ENCODE results near the gene FGFR2. TPM values are rescaled to one million over a fixed set of nuclear protein-coding genes. Genes with fewer than 3 reads are reported as not detected.

Gene FGFR2
- total RNA-seq, 2 experiments from 2014 or later: not detected

DNA sequence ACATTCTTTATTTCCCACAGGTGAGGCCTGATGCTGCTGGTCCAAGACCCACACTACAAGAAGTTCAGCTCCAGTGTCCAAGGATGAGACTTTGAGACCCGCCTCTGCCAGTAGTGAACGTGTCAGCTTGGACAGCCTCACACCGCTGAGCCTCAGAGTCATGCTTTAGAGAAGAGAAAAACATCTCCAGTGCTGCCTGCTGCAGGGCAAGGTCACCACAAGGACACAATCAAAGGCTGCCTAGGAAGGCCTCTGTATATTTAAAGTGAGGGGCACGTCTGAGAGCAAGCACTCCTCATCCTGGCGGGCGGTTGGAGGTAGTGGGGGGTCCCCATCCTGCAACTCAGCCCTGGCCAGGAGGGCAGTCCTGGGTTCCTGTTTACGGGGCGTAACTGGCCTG is 19.3 kb downstream of the FGFR2 start:
- no peak overlapping the region for H3K27ac Mint-ChIP-seq
- no peaks in the 10 kb centered on the region for H3K27me3 Mint-ChIP-seq
- no peak overlapping the region for H3K4me3 Mint-ChIP-seq
- ATAC-seq (no peak), DNase-seq (no peak)
- H3K4me1 Mint-ChIP-seq (ENCODE audit: low read depth): no peaks in the 10 kb centered on the region
- ChIA-PET CTCF (no interaction called here), POLR2A (no interaction called here)
- TF ChIP-seq, protein P1, sequence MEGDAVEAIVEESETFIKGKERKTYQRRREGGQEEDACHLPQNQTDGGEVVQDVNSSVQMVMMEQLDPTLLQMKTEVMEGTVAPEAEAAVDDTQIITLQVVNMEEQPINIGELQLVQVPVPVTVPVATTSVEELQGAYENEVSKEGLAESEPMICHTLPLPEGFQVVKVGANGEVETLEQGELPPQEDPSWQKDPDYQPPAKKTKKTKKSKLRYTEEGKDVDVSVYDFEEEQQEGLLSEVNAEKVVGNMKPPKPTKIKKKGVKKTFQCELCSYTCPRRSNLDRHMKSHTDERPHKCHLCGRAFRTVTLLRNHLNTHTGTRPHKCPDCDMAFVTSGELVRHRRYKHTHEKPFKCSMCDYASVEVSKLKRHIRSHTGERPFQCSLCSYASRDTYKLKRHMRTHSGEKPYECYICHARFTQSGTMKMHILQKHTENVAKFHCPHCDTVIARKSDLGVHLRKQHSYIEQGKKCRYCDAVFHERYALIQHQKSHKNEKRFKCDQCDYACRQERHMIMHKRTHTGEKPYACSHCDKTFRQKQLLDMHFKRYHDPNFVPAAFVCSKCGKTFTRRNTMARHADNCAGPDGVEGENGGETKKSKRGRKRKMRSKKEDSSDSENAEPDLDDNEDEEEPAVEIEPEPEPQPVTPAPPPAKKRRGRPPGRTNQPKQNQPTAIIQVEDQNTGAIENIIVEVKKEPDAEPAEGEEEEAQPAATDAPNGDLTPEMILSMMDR (IDR thresholded peaks at IDR 0.05): no peak
- no peaks in the 10 kb centered on the region for H3K9me3 Mint-ChIP-seq
- H3K36me3 Mint-ChIP-seq (ENCODE audit: low read depth): no peaks in the 10 kb centered on the region
- intact Hi-C loops (cut with micrococcal nuclease): no loop called here

GRCh38 chr10:121578298-121578697 is 19.9 kb downstream of the FGFR2 start:
- no peak for ATAC-seq

DNA sequence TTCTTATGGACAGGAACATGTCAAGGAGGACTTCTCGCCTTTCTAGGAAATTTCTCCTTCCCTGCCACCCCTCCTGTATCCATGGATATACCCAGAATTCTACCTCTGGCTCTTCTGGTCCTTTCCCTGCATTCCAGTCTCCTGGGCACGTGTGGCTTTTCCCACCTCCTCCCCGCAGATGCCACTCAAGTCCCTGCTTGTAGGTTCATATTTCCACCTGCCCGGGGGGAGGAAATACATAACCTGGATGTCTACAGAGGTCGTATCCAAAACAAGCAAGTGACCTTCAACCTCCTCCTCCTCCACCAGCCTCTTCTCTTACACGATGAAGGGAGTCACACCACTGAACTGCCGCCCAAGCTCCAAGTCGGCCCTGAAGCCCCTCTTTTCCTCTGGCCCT is 20.7 kb downstream of the FGFR2 start:
- ATAC-seq (no peak), DNase-seq (no peak)
- TF ChIP-seq, protein P1 (IDR thresholded peaks at IDR 0.05): no peak
- H3K9me3 Mint-ChIP-seq: no peaks in the 10 kb centered on the region
- CTCF ChIA-PET: no interaction called here
- no peak overlapping the region for H3K27ac Mint-ChIP-seq
- H3K27me3 Mint-ChIP-seq: no peaks in the 10 kb centered on the region
- POLR2A ChIA-PET: no interaction called here
- H3K4me3 Mint-ChIP-seq: no peak overlapping the region
- no peaks in the 10 kb centered on the region for H3K36me3 Mint-ChIP-seq (ENCODE audit: low read depth)
- no peaks in the 10 kb centered on the region for H3K4me1 Mint-ChIP-seq (ENCODE audit: low read depth)
- intact Hi-C loops (cut with micrococcal nuclease): no loop called here

More at GRCh38 chr10:121578298-121578697, 19.9 kb downstream of the FGFR2 start:
- intact Hi-C loops (cut with micrococcal nuclease): no loop called here
- no peaks in the 10 kb centered on the region for H3K36me3 Mint-ChIP-seq (ENCODE audit: low read depth)
- TF ChIP-seq, protein P1 (IDR thresholded peaks at IDR 0.05): no peak
- DNase-seq: no peak
- no peaks in the 10 kb centered on the region for H3K27me3 Mint-ChIP-seq
- no peaks in the 10 kb centered on the region for H3K9me3 Mint-ChIP-seq
- no peaks in the 10 kb centered on the region for H3K4me1 Mint-ChIP-seq (ENCODE audit: low read depth)
- POLR2A ChIA-PET: no interaction called here
- no peak overlapping the region for H3K4me3 Mint-ChIP-seq
- CTCF ChIA-PET: no interaction called here
- no peak overlapping the region for H3K27ac Mint-ChIP-seq

- Mint-ChIP-seq H3K27me3 (no peaks in the 10 kb centered on the region), H3K4me3 (no peak overlapping the region), H3K27ac (no peak overlapping the region), H3K36me3 (ENCODE audit: low read depth) (no peaks in the 10 kb centered on the region), H3K9me3 (no peaks in the 10 kb centered on the region), H3K4me1 (ENCODE audit: low read depth) (no peaks in the 10 kb centered on the region)
- TF ChIP-seq, protein P1 (IDR thresholded peaks at IDR 0.05): no peak
- DNase-seq (no peak), ATAC-seq (no peak)
- intact Hi-C loops (cut with micrococcal nuclease): no loop called here
- ChIA-PET CTCF (no interaction called here), POLR2A (no interaction called here)
These were observed 22.1 kb downstream of the FGFR2 start for GRCh38 chr10:121576139-121576538.

GRCh38 chr10:121574519-121575166 is 23.6 kb downstream of the FGFR2 start:
- no peak for DNase-seq
- no peaks in the 10 kb centered on the region for H3K4me1 Mint-ChIP-seq (ENCODE audit: low read depth)
- ATAC-seq: no peak
- ChIA-PET CTCF (no interaction called here), POLR2A (no interaction called here)
- H3K27ac Mint-ChIP-seq: no peak overlapping the region
- TF ChIP-seq, protein P1 (IDR thresholded peaks at IDR 0.05): no peak
- H3K36me3 Mint-ChIP-seq (ENCODE audit: low read depth): no peaks in the 10 kb centered on the region
- H3K4me3 Mint-ChIP-seq: no peak overlapping the region
- intact Hi-C loops (cut with micrococcal nuclease): no loop called here
- H3K27me3 Mint-ChIP-seq: no peaks in the 10 kb centered on the region
- H3K9me3 Mint-ChIP-seq: no peaks in the 10 kb centered on the region

Measured in activated CD8-positive, alpha-beta T cell treated with anti-CD3 and anti-CD28 coated beads for 36 hours (primary cell).